ENCODE measurements around the gene TMEM232.
"Not testable (repeated sequence)": the region's sequence is repeated elsewhere in the genome, so short reads cannot be mapped to it uniquely, and the experiment has no call there.

TMEM232 gene

DNA sequence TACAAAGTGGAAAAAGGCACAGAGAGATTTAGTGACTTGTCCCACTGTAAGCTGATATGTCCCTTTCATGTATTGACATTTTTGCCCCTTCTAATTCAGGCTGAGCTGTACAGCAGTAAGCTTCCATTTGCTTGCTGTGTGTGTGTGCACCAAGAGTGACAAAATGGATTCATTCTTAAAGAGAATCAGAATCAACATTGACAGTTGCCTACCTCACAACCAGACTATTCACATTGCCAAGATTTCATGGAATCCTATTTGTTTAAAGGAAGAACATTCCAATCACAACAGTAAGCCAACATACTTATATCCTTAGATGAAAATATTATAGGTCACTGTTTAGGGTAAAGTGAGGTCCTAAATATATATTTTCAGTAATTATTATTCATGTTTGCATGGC is 102.6 kb downstream of the TMEM232 start:
- DNase-seq = no peak

- DNase-seq = no peak
Observed at GRCh38 chr5:110618941-110619340, 107.5 kb downstream of the TMEM232 start.

DNA sequence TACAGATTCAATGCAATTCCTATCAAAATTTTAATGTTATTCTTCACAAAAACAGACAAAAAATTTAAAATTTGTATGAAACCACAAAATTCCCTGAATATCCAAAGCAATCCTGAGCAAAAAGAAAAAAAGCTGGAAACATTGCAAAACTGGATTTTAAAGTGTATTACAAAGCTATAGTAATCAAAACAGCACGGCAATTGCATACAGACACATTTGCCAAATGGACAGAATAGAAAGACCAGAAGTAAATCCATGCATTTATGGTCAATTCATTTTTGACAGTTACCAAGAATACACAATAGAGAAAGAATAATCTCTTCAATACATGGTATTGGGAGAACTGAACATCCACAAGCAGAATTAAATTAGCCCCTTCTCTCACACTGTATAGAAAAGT is 110.5 kb downstream of the TMEM232 start:
- no peak for DNase-seq

GRCh38 chr5:110612794-110613247 is 113.7 kb downstream of the TMEM232 start:
- DNase-seq = no peak

- DNase-seq = no peak
Observed at GRCh38 chr5:110611817-110612216, 114.7 kb downstream of the TMEM232 start.

DNA sequence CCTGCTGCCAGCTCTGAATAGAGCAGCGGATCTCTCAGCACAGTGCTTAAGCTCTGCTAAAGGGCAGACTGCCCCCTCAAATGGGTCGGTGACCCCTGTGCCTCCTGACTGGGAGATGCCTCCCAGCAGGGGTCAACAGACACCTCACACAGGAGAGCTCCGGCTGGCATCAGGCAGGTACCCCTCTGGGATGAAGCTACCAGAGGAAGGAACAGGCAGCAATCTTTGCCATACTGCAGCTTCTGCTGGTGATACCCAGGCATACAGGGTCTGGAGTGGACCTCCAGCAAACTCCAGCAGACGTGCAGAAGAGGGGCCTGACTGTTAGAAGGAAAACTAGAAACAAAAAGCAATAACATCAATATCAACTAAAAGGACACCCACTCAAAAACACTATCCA is 131.6 kb downstream of the TMEM232 start:
- no peak for DNase-seq

- peak in 1 of 4 experiments; percentile 2 for DNase-seq
Observed at GRCh38 chr5:110590187-110590586, 136.3 kb downstream of the TMEM232 start.

DNA sequence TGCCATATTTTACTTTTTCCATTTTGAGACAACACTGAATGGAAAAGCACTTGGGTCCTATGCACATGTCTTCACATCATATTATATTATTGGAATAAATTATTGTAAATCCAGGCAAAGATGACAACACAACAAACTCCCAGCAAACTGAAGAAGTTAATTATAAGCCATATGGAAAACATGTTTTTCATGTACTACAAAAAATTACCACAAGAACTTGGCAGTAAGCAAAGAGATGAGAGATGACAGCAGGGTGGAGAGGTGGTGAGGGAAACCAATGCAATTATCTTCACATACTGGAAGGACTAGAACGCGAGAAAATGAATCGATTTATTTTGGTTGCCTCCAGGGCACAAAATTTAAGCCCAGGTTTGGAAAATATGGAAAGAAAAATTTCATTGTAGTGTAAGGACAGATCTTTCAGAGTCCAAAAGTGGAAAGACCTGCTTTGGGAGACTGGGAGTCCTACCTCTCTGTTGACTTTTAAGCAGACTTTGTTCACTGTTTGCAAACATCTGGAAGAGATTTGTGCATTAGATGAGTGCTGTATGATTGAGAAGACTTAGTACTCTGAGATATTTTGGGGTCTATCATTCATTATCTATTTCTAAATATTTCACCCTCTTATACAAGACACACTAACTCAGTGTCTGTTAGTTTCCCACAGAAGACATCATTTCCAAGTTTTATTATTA is 138.0 kb downstream of the TMEM232 start:
- DNase-seq = no peak

DNA sequence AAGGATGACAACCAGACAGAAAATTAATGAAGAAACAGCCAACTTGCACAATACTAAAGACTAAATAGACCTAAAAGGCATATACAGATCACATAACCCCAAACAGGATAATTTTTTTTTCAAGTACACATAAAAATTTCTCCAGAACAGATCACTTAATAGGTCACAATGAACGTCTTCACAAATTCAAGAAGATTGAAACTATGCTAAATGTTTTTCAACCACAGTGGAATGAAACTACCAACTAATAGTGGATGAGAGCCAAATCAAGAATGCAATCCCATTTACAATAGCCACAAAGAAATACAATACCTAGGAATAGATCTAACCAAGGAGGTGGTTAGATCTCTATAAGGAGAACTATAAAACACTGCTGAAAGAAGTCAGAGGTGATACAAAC is 145.8 kb downstream of the TMEM232 start:
- DNase-seq = no peak

DNA sequence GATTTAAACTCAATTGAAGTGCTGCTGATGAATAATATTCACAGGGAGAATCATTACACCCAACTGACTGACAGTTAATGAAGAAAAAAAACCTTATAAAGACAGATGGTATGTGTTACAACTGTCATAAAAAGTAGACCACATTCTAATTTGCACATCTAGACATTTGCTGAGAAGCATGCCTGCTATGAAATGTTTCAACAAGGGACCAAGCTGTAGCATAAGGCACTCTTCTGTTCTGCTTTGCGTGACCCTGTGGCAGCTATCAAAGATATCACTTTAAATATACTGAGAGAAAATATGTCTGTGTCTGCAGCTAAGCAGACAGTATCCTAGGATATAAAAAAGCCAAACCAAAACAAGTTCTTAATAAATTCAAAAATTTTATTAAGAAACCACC is 153.7 kb downstream of the TMEM232 start:
- no peak for DNase-seq

DNA sequence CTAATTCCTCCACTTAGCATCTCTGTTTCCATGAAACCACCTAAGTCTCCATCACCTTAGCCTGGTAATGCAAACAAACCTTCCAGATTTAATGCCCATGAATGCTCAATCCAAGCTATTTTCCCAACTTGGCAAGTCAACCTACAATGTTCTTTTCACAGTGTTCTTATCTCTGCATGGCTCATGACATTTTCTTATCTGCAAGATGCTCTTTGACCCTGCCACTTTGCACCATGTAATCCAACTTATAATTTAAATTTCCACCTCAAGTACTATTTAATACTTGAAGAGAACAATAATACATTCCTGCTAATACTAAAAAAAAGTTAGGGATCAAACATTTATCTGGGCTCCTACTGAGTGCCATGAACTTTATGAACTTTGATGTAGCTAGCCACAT is 164.3 kb downstream of the TMEM232 start:
- DNase-seq = no peak

GRCh38 chr5:110561510-110561909 is 165.0 kb downstream of the TMEM232 start:
- DNase-seq = no peak

- no peak for DNase-seq
Observed at GRCh38 chr5:110549301-110549700, 177.2 kb downstream of the TMEM232 start.

DNA sequence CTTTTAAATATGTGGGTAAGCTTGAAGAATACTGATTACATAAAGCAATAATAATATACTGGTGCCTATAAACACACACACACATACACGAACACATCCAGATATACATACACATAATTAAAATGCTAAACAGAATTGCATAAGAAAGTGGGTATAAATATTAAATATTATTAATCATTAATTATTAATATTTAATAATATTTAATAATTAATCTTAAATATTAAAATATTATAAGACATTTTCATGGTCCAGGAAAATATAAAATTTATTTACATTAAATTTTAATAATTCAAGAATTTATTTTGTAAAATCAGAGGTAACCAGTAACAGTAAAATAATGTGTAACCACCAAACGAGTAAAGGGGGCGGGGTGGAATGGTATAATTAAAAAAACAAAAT is 178.3 kb downstream of the TMEM232 start:
- no peak for DNase-seq

GRCh38 chr5:110547495-110547894 is 179.0 kb downstream of the TMEM232 start:
- DNase-seq = no peak

- DNase-seq = no peak
Observed at GRCh38 chr5:110545716-110546115, 180.8 kb downstream of the TMEM232 start.

- no peak for DNase-seq
Observed at GRCh38 chr5:110544603-110545002, 181.9 kb downstream of the TMEM232 start.

DNA sequence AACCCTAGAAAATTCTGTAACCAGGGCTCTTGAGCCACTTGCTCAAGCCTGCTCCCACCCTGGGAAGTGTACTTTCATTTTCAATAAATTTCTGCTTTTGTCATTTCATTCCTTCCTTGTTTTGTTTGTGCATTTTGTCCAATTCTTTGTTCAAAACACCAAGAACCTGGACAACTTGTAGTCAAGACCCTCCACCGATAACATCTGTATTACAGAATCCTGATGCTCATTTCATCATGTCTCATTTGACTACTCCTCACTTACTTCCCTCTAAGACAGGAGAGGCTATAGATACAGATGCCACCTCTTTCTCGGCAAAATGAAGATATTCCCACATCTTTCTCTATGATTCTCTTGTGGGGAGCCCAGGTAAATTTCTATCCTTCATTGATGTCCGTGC is 183.5 kb downstream of the TMEM232 start:
- no peak for DNase-seq

DNA sequence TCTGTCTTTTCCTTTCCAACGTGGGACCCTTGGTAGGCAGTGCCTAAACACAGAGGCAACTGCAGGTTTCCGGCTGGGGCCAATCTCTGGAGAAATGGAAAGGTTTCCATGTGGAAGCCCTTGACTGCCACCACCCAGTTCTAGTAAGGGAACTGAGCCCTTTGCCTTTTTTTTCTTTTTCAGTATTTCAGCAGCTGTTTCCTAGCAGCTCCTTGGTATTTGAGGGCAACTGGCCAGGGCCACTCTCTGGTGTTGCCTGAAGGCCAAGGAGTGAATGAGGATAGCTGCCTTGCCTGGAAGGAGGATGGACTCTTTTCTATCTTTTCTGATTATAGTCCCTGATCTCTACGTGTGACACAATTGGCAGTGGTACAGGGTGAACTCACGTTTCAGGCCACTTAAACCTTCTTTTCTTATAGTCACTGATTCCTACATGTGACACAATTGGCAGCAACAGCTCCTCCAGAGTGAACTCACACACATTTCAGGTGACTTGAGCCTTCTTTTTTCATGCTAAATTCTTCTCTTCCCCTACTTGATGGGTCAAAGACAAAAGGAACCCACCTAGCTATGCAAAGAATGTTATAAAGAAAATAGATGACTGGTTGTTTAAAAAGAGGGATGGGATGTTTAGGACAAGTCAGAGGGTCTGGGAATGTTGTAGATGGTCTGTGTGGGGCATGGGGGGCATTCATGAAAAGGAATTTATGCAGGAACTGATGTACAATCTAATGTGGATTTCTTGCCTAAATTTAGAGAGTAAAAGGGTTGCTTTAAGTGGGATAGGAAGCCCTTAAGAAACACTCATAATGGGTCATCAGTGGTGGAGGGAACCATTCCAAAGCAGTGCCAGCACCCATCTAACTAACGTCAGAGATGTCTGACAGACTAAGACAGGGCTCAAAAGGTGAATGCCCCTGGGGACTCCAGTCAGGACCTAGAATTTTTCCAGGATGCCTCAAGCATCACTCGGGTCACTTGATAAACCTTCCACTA is 190.1 kb downstream of the TMEM232 start:
- no peak for DNase-seq

DNA sequence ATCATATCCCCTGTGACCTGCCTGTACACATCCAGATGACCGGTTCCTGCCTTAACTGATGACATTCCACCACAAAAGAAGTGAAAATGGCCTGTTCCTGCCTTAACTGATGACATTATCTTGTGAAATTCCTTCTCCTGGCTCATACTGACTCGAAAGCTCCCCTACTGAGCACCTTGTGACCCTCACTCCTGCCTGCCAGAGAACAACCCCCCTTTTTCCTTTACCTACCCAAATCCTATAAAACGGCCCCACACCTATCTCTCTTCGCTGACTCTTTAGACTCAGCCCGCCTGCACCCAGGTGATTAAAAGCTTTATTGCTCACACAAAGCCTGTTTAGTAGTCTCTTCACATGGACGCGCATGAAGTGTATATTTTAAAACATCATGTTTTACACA is 191.3 kb downstream of the TMEM232 start:
- DNase-seq = not testable (repeated sequence)

- DNase-seq = no peak
Observed at GRCh38 chr5:110525762-110526161, 200.7 kb downstream of the TMEM232 start.

GRCh38 chr5:110517396-110517795 is 209.1 kb downstream of the TMEM232 start:
- no peak for DNase-seq

DNA sequence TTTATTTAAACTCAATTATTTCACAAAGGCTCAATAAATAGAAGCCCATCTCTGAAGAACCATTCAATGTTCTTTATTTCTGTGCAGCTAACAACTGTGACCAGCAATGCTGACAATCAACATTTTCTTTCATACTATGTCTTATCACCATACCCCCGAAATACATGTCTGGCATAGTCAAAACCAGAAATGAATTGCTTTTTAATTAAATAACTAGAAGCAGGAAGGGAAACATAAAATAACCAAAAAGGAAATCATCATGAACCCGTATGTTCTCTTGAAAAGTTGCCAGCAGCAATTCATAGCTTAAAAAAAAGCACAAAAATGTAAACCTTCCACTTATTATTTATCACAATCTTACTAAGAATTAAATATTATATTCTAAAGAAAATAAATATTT is 212.4 kb downstream of the TMEM232 start:
- no peak for DNase-seq

- DNase-seq = no peak
Observed at GRCh38 chr5:110512266-110512665, 214.2 kb downstream of the TMEM232 start.
